H9 (cell line): ENCODE data around the gene CDH4. TPM values are rescaled to one million over a fixed set of nuclear protein-coding genes. Genes with fewer than 3 reads are reported as not detected.

ENCODE experiments used
- DNase-seq: peaks from one replicate; pipeline ENCODE4 v3.0.0-alpha.2; 2017
- H2AFZ ChIP-seq: one replicate; pipeline ENCODE4 v1.6.1; 2013; ENCODE audit warnings: mild to moderate bottlenecking, low read length, control low read depth, moderate library complexity
- H2AK5ac ChIP-seq: 2 replicates; pipeline ENCODE4 v1.6.1; 2013; ENCODE audit warnings: low read length, control low read depth, mixed read lengths; ENCODE audit not compliant: insufficient read length
- H2BK120ac ChIP-seq: one replicate; pipeline ENCODE4 v1.6.1; 2013; ENCODE audit warnings: low read depth, mild to moderate bottlenecking, low read length, control low read depth, inconsistent platforms; ENCODE audit not compliant: poor library complexity, severe bottlenecking
- H2BK12ac ChIP-seq: 2 replicates; pipeline ENCODE4 v1.6.1; 2013; ENCODE audit warnings: low read length, control low read depth, mixed read lengths, low read depth; ENCODE audit not compliant: insufficient read length
- H2BK15ac ChIP-seq: 2 replicates; pipeline ENCODE4 v1.6.1; 2013; ENCODE audit warnings: low read depth, low read length, control low read depth
- H2BK20ac ChIP-seq: one replicate; pipeline ENCODE4 v1.6.1; 2013; ENCODE audit warnings: low read depth, mild to moderate bottlenecking, low read length, control low read depth, inconsistent platforms; ENCODE audit not compliant: poor library complexity, severe bottlenecking
- H2BK5ac ChIP-seq: 2 replicates; pipeline ENCODE4 v1.6.1; 2013; ENCODE audit warnings: low read length, control low read depth, mixed read lengths; ENCODE audit not compliant: insufficient read length
- H3K14ac ChIP-seq: 2 replicates; pipeline ENCODE4 v1.6.1; 2013; ENCODE audit warnings: low read length, control low read depth; ENCODE audit not compliant: insufficient read depth
- H3K18ac ChIP-seq: 2 replicates; pipeline ENCODE4 v1.6.1; 2013; ENCODE audit warnings: low read depth, mild to moderate bottlenecking, mixed read lengths, low read length, control low read depth; ENCODE audit not compliant: insufficient read length
- H3K23ac ChIP-seq: 2 replicates; pipeline ENCODE4 v1.6.1; 2013; ENCODE audit warnings: low read length, control low read depth, mixed read lengths, low read depth; ENCODE audit not compliant: insufficient read length
- H3K23me2 ChIP-seq: 2 replicates; pipeline ENCODE4 v1.6.1; 2013; ENCODE audit warnings: low read depth, mild to moderate bottlenecking, mixed read lengths, low read length, control low read depth; ENCODE audit not compliant: insufficient read length, poor library complexity, severe bottlenecking
- H3K27ac ChIP-seq: 2 replicates; pipeline ENCODE4 v1.5.1; 2013; ENCODE audit warnings: low read length, control low read depth, mixed read lengths, low read depth; ENCODE audit not compliant: insufficient read length
- H3K27me3 ChIP-seq: 2 replicates; pipeline ENCODE4 v1.6.1; 2013; ENCODE audit warnings: low read length, control low read depth, inconsistent platforms; ENCODE audit not compliant: insufficient read depth
- H3K4ac ChIP-seq: 2 replicates; pipeline ENCODE4 v1.6.1; 2013; ENCODE audit warnings: low read depth, mild to moderate bottlenecking, control low read depth, inconsistent platforms, low read length, moderate library complexity
- H3K4me1 ChIP-seq: 2 replicates; pipeline ENCODE4 v1.6.1; 2013; ENCODE audit warnings: low read length, control low read depth, inconsistent platforms; ENCODE audit not compliant: insufficient read depth
- H3K4me2 ChIP-seq: 2 replicates; pipeline ENCODE4 v1.6.1; 2013; ENCODE audit warnings: low read length, control low read depth, mixed read lengths; ENCODE audit not compliant: insufficient read length, insufficient read depth
- H3K56ac ChIP-seq: 2 replicates; pipeline ENCODE4 v1.6.1; 2013; ENCODE audit warnings: low read depth, mild to moderate bottlenecking, mixed read lengths, low read length, control low read depth; ENCODE audit not compliant: insufficient read length
- H3K79me1 ChIP-seq: 2 replicates; pipeline ENCODE4 v1.6.1; 2013; ENCODE audit warnings: low read depth, mild to moderate bottlenecking, moderate library complexity, low read length, control low read depth, inconsistent platforms; ENCODE audit not compliant: insufficient read depth, poor library complexity, severe bottlenecking
- H3K79me2 ChIP-seq: 2 replicates; pipeline ENCODE4 v1.6.1; 2013; ENCODE audit warnings: low read length, control low read depth, inconsistent platforms; ENCODE audit not compliant: insufficient read depth
- H3K9ac ChIP-seq: 2 replicates; pipeline ENCODE4 v1.6.1; 2013; ENCODE audit warnings: low read length, control low read depth, mixed read lengths; ENCODE audit not compliant: insufficient read length; ENCODE audit errors: extremely low read depth
- H3K9me3 ChIP-seq: one replicate; pipeline ENCODE4 v1.6.1; 2013; ENCODE audit warnings: low read depth, low read length, inconsistent platforms; ENCODE audit not compliant: control insufficient read depth
- H3T11ph ChIP-seq: one replicate; pipeline ENCODE4 v1.6.1; 2013; ENCODE audit warnings: mild to moderate bottlenecking, low read length, control low read depth, inconsistent platforms
- H4K20me1 ChIP-seq: one replicate; pipeline ENCODE4 v1.6.1; 2013; ENCODE audit not compliant: control insufficient read depth, insufficient read length, insufficient read depth
- H4K5ac ChIP-seq: 2 replicates; pipeline ENCODE4 v1.6.1; 2013; ENCODE audit warnings: low read depth, mild to moderate bottlenecking, mixed read lengths, low read length, control low read depth; ENCODE audit not compliant: insufficient read length
- H4K8ac ChIP-seq: replicated peaks from 2 replicates; pipeline ENCODE4 v1.6.1; 2013; ENCODE audit warnings: low read length, control low read depth, mixed read lengths, low read depth; ENCODE audit not compliant: insufficient read length
- H4K91ac ChIP-seq: 2 replicates; pipeline ENCODE4 v1.6.1; 2013; ENCODE audit warnings: low read depth, mild to moderate bottlenecking, moderate library complexity, mixed read lengths, low read length, control low read depth; ENCODE audit not compliant: insufficient read length
- H3K27ac Mint-ChIP-seq, 3 experiments: 2 replicates in 2 of 3; 3 replicates in 1 of 3; pipeline ENCODE4 v1.8.0; 2020 to 2021; ENCODE audit warnings: mixed read lengths in 3 of 3, mild to moderate bottlenecking in 1 of 3, moderate library complexity in 1 of 3
- H3K27me3 Mint-ChIP-seq: 2 replicates; pipeline ENCODE4 v1.8.0; 2021; ENCODE audit warnings: low read depth, mild to moderate bottlenecking, moderate library complexity, mixed read lengths
- H3K36me3 Mint-ChIP-seq, 3 experiments: 2 replicates in 2 of 3; 3 replicates in 1 of 3; pipeline ENCODE4 v1.8.0; 2020 to 2021; ENCODE audit warnings: low read depth in 3 of 3, mixed read lengths in 3 of 3; ENCODE audit not compliant: insufficient read depth in 1 of 3
- H3K4me1 Mint-ChIP-seq, 2 experiments: 2 replicates each; pipeline ENCODE4 v1.8.0; 2020; ENCODE audit warnings: mixed read lengths in 2 of 2
- H3K4me3 Mint-ChIP-seq, 2 experiments: 2 replicates in 1 of 2; 3 replicates in 1 of 2; pipeline ENCODE4 v1.8.0; 2020 to 2021; ENCODE audit warnings: mild to moderate bottlenecking in 2 of 2, mixed read lengths in 2 of 2, moderate library complexity in 1 of 2
- H3K9me3 Mint-ChIP-seq, 2 experiments: 2 replicates in 1 of 2; 3 replicates in 1 of 2; pipeline ENCODE4 v1.8.0; 2020; ENCODE audit warnings: mild to moderate bottlenecking in 2 of 2, mixed read lengths in 2 of 2, moderate library complexity in 1 of 2
- WGBS: extraction: QIAGEN DNeasy Blood & Tissue Kit; methylation state at CpG from one replicate; pipeline ENCODE4 v1.1.7; 2013; ENCODE audit warnings: missing lambda C conversion rate, low lambda C conversion rate, mixed read lengths; ENCODE audit not compliant: insufficient read length; ENCODE audit errors: extremely low coverage; 5-methylcytosine and 5-hydroxymethylcytosine counted together
- total RNA-seq: library from RNA; stranded (reverse); gene quantifications from 2 replicates; pipeline ENCODE4 v1.2.1, GENCODE V29; 2021
- TF ChIP-seq, protein P1 (sequence below): fragments of 200-600 bp; sonication (generic); conservative IDR thresholded peaks from 3 replicates; pipeline ENCODE4 v1.8.0; 2021; ENCODE audit warnings: antibody characterized with exemption, mild to moderate bottlenecking

The CDH4 gene
- total RNA-seq, 1 experiment from 2014 or later, result 3.0 TPM

DNA sequence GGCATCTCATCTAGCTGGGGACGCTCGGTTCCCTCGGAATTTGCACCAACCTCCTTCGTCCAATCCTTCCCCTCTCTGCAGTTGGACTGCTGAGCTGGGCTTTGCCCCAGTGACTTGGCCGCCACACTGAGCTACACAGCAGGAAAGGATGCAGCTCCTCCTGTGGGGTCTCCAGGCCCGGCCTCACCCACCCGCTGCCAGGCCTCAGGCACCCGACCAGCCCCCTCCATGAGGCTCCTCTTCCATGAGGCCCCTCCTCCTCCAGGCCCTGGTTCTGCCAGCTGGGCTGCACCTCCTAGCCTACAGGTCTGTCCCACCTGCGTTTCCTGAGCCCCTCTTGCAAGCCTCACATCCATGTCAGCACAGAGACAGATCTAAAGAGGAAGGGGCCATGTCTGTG is 443.7 kb downstream of the CDH4 start:
- Histone ChIP-seq H2BK5ac (no peak overlapping the region), H3K23me2 (no peaks in the 10 kb centered on the region), H3K18ac (no peak overlapping the region), H3K79me2 (no peaks in the 10 kb centered on the region), H4K5ac (no peak overlapping the region), H4K20me1 (no peaks in the 10 kb centered on the region), H3K4ac (no peak overlapping the region), H2AFZ (no peak overlapping the region), H3K9ac (no peak overlapping the region), H2BK120ac (no peak overlapping the region), H3K79me1 (no peaks in the 10 kb centered on the region), H3K9me3 (no peaks in the 10 kb centered on the region), H2BK15ac (no peak overlapping the region), H2AK5ac (no peak overlapping the region), H3K56ac (no peak overlapping the region), H3K4me1 (no peaks in the 10 kb centered on the region), H3K14ac (no peak overlapping the region; the same call in 1 of the 2 replicates), H3K27ac (no peak overlapping the region), H4K8ac (no peak overlapping the region), H3K23ac (no peak overlapping the region), H4K91ac (no peak overlapping the region), H2BK20ac (no peak overlapping the region), H3K27me3 (no peaks in the 10 kb centered on the region; the same call in 1 of the 2 replicates), H3K4me2 (no peak overlapping the region), H3T11ph (no peak overlapping the region), H2BK12ac (no peak overlapping the region)
- no peak overlapping the region; a peak in 1 of 7 replicates for H3K27ac Mint-ChIP-seq
- H3K27me3 Mint-ChIP-seq, result peaks cover 60% of the 10 kb centered on the region
- no peaks in the 10 kb centered on the region; a peak in 2 of 5 replicates for H3K9me3 Mint-ChIP-seq
- H3K36me3 Mint-ChIP-seq, result no peaks in the 10 kb centered on the region; a peak in 1 of 7 replicates
- no CpG with 5 or more reads among the region's 9 CpGs for WGBS
- TF ChIP-seq, protein P1, sequence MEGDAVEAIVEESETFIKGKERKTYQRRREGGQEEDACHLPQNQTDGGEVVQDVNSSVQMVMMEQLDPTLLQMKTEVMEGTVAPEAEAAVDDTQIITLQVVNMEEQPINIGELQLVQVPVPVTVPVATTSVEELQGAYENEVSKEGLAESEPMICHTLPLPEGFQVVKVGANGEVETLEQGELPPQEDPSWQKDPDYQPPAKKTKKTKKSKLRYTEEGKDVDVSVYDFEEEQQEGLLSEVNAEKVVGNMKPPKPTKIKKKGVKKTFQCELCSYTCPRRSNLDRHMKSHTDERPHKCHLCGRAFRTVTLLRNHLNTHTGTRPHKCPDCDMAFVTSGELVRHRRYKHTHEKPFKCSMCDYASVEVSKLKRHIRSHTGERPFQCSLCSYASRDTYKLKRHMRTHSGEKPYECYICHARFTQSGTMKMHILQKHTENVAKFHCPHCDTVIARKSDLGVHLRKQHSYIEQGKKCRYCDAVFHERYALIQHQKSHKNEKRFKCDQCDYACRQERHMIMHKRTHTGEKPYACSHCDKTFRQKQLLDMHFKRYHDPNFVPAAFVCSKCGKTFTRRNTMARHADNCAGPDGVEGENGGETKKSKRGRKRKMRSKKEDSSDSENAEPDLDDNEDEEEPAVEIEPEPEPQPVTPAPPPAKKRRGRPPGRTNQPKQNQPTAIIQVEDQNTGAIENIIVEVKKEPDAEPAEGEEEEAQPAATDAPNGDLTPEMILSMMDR, result no peak
- H3K4me1 Mint-ChIP-seq, result no peaks in the 10 kb centered on the region
- no peak overlapping the region for H3K4me3 Mint-ChIP-seq
- no peak for DNase-seq
